Left lobe of liver (tissue), 2 donors: ENCODE measurements around the gene MARCKS. TPM values are rescaled to one million over a fixed set of nuclear protein-coding genes. Genes with fewer than 3 reads are reported as not detected.
"Not testable (repeated sequence)": the region's sequence is repeated elsewhere in the genome, so short reads cannot be mapped to it uniquely, and the experiment has no call there.

Experiments
- ATAC-seq: fragments of 200-7000 bp; cut with Tn5 transposase; one replicate; pipeline ENCODE4 v1.9.1; 2020; ENCODE audit warnings: mild to moderate bottlenecking, moderate library complexity
- DNase-seq: peaks from one replicate; pipeline ENCODE4 v3.0.0-alpha.2; 2020; ENCODE audit warnings: low spot score
- total RNA-seq: library from RNA; stranded (reverse); gene quantifications from one replicate; pipeline ENCODE4 v1.2.1, GENCODE V29; 2021
- donor health status: DM: no; HTN: no; CAD: no; lungs with moderate emphysema.
- donor health status: DM: no; HTN: yes; CAD: no.

MARCKS gene
- total RNA-seq, 1 donor from 2014 or later = 8.1 TPM

GRCh38 chr6:113882336-113883022, 25.3 kb downstream of the MARCKS start:
- ATAC-seq = peak; percentile 13
- no peak for DNase-seq

- ATAC-seq = no peak
- DNase-seq = no peak
These were observed 26.9 kb downstream of the MARCKS start for GRCh38 chr6:113884011-113884410.

DNA sequence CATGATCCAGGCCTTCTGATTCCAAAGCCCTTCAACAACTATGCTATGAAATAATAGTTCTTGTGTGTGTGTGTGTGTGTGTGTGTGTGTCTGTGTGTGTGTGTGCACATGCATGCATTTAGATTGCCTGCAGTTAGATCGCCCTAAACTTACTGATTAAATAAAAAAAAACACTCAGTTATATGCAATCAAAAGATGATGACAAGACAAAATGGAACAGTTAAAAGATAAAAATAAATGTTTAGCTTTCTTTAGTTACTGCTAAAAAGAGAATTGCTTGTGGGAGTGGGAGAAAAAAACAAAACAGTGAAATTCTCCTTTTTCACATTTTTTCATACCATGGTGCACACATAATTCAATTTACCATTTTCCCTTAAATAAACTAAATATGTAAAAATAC, 29.4 kb downstream of the MARCKS start:
- no peak for ATAC-seq
- no peak for DNase-seq

GRCh38 chr6:113888493-113888892, 31.3 kb downstream of the MARCKS start:
- DNase-seq (no peak), ATAC-seq (no peak)

- ATAC-seq = no peak
- DNase-seq = no peak
These were observed 31.9 kb downstream of the MARCKS start for GRCh38 chr6:113888956-113889630.

- no peak for DNase-seq
- ATAC-seq = no peak
These were observed 36.3 kb downstream of the MARCKS start for GRCh38 chr6:113893451-113893850.

DNA sequence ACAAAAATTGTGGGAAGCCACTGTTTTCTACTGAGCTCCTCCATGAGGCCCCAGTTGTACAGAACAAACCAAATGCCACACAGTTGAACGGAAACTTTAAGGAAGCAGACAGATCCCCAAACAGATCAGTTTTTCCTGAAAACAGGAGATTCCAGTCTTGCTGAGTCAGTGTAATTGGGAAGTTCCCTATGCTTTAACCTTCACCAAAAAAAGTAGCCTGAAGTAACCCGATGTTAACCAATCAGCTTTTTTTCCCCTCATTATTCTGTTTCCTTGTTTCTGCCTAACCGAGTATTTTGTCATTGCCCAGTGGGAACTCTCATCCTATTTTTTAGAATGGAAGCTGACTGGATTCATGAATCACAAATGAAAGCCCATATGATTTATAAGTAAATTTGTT, 36.7 kb downstream of the MARCKS start:
- ATAC-seq (no peak), DNase-seq (no peak)

DNA sequence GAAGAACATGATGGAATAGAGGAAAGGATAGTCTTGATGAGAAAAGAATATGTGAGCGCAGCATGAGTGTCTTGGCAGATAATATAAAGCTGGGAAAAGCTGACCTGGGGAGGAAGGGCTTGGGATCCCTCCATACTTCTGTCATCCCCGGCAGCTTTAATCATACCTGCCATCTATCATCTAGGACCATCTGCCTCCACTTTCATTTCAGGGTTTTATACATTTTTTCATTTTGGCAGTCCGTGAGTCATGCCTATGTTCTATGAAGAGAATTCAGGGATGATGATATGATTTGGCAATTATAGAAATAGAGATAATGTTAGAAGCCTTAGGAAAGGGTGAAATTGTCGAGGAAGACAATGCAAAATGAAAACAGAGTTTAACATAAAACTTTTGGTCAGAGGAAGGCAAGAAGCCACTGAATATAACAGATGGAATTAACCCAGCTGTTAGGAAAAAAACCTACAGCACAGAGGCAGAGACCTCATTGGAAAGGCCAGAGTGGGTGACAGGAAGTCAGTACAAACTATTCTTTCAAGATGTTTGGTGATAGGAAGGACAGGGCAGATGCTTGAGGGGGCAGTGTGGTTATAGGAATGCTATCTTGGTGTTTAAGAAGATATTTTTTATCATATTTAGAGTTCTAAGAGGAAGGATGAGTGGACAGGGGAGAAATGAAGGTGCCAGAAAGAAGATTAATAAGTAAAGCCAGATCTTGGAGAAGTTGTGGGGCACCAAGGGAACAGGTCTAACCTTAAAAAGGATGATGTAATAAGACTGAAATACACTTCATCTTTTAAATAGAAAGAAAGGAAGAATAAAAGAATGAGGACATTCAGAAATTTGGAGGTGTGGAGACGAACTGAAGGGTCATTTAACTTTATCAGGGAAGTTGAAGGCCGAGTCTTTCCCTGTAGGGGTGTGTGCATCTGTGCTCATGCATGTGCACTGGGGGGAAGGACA, 37.8 kb downstream of the MARCKS start:
- ATAC-seq (no peak), DNase-seq (no peak)

DNA sequence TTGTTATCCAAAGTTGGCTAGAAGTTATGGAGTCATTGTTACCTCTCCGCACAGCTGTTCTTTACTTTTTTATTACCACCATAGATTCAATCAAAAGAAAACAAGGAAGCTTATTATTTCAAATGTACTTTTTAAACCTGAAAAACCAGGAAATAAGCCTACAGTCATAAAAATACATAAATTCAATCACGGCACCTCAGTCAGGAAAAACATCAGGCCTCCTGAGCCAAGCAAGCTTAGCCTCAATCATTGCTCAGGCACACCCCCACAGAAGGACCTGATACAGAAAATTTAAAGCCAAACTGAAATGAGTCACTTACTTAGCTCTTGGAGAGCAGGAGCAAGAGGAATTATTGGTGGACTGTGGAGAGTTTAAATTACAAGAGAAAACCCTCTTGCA, 44.3 kb downstream of the MARCKS start:
- ATAC-seq = no peak
- no peak for DNase-seq

- ATAC-seq = peak; percentile 69
- DNase-seq = peak; percentile 47
These were observed 46.7 kb downstream of the MARCKS start for GRCh38 chr6:113903666-113904330.

DNA sequence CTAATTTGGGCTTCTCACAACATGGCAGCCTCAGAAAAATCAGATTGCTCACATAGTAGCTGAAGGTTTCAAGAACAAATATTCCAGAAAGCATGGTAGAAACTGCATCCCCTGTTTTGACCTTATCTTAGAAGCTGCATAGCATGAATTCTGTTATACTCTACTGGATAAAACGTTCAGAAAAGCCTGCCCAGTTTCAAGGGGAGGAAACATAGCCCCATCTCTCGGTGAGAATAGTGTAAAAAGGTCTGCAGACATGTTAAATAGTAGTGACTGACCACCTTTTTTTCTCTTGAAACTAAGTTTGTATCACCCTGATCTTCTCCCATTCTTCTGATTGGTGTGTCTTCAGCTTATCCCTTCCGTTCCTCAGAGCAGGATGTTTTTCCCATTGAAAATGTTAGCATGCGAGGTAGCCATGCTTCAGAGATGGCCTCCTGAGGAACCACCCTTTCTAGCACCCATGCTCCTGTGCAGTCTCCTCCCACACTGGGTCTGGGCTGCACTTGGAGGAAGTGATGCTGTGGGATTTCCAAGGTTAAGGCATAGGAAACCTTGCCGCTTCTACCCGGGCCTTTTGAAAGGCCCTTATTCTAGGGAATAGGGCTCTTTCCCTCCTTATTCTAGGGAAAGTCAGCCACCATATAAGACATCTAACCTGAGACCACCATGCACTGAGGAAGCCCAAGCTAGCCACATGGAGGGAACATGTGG, 50.1 kb downstream of the MARCKS start:
- no peak for DNase-seq
- no peak for ATAC-seq

GRCh38 chr6:113908801-113909200, 51.7 kb downstream of the MARCKS start:
- DNase-seq = no peak
- no peak for ATAC-seq

DNA sequence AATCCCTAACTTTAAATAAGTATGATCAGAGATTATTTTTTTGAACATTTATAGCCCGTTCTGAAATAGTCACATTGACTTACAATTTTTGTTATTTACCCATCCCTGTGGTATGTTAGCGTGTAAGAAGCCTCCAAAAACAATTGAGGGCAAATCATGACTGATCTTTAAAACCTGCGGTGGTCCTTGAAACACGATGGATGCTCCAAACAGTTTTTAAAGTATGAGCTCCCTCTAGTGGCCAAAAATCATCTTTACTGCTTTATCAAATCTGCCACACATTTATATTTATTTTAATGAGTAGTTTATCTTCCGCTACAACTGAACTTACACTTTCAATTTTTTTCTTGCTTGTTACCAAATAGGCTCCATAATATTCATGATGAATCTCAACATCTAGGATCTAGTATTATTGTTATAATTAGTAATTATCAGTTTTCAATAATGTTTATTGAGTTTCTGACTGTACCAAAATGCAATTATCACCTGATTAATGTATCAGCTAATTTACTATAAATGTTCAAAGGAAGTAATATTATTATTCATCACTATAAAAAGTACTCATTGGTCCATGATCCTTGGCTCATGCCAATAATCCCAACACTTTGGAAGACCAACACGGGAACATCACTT, 52.2 kb downstream of the MARCKS start:
- peak; percentile 57 for ATAC-seq
- DNase-seq = no peak

DNA sequence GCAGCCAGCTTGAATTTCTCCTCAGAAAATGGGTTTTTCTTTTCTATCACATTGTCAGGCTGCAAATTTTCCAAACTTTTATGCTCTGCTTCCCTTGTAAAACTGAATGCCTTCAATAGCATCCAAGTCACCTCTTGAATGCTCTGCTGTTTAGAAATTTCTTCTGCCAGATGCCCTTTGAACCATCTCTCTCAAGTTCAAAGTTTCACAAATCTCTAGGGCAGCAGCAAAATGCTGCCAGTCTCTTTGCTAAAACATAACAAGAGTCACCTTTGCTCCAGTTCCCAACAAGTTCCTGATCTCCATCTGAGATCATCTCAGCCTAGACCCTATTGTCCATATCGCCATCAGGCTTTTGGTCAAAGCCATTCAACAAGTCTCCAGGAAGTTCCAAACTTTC, 53.1 kb downstream of the MARCKS start:
- not testable (repeated sequence) for DNase-seq, ATAC-seq

Other genes starting within 250 kb of the MARCKS start
- gene HDAC2, start 113.8 kb downstream of the MARCKS start, total RNA-seq = 16.3 TPM